ENCODE measurements around the gene PIGU.

GRCh38 chr20:34531608-34532265 lies 145.2 kb downstream of the PIGU start:
- TF ChIP-seq MBD2 (IDR thresholded peaks at IDR 0.05; ENCODE audit: borderline replicate concordance, low read depth) (no peak), TCFL5 (CRISPR knock-in tag; conservative IDR thresholded peaks at IDR 0.05) (no peak), IRF1 (CRISPR knock-in tag; IDR thresholded peaks at IDR 0.05; ENCODE audit: borderline replicate concordance) (no peak), POLR2A (conservative IDR thresholded peaks at IDR 0.05) (no peak)

Data from K562 (cell line).